HFF-Myc (cell line): Measurements from ENCODE around the gene IRX4.
"Not testable (repeated sequence)": the region's sequence is repeated elsewhere in the genome, so short reads cannot be mapped to it uniquely, and the experiment has no call there.

Experiments used
- DNase-seq: peaks from one replicate; pipeline ENCODE4 v3.0.0-alpha.2; 2011; ENCODE audit warnings: low read depth; ENCODE audit errors: extremely low read depth
- H3K4me3 ChIP-seq: replicated peaks from 2 replicates; pipeline ENCODE4 v1.5.1; 2011; ENCODE audit warnings: low read depth, mild to moderate bottlenecking, control low read depth, low read length
- TF ChIP-seq, protein P1 (sequence below): IDR thresholded peaks from 2 replicates; pipeline ENCODE4 v1.5.1; 2012; ENCODE audit warnings: mild to moderate bottlenecking, low read depth, low read length, control low read depth; ENCODE audit errors: missing control alignments

Gene IRX4

DNA sequence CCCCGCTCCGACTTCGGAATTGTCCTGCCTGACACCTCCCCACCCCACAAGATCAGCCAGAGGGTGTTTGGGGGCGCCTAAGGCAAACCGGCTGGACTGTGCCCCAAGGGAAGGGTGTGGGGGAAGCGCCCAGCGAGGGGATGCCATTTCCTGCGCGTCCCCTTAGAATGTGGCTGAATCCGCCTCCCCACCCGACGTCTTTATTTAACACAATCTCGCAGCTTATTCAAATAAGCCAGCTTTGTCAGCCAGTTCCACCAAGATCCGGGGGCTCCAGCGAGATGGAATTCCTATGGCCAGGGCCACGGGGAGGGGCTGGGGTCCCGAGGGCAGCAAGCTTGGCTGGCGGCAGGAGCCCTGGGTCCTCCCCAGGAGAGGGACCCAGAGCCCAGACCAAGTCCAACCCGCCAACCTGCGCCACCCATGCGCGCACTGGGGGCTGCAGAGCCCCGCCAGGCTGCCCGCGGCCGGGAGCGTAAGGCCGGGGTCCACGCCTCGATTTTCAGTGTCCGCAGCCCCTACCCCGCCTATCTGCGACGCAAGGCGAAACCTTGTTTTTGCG is 7.4 kb downstream of the IRX4 start:
- DNase-seq = no peak
- H3K4me3 ChIP-seq = no peak overlapping the region
- TF ChIP-seq, protein P1, sequence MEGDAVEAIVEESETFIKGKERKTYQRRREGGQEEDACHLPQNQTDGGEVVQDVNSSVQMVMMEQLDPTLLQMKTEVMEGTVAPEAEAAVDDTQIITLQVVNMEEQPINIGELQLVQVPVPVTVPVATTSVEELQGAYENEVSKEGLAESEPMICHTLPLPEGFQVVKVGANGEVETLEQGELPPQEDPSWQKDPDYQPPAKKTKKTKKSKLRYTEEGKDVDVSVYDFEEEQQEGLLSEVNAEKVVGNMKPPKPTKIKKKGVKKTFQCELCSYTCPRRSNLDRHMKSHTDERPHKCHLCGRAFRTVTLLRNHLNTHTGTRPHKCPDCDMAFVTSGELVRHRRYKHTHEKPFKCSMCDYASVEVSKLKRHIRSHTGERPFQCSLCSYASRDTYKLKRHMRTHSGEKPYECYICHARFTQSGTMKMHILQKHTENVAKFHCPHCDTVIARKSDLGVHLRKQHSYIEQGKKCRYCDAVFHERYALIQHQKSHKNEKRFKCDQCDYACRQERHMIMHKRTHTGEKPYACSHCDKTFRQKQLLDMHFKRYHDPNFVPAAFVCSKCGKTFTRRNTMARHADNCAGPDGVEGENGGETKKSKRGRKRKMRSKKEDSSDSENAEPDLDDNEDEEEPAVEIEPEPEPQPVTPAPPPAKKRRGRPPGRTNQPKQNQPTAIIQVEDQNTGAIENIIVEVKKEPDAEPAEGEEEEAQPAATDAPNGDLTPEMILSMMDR = no peak

DNA sequence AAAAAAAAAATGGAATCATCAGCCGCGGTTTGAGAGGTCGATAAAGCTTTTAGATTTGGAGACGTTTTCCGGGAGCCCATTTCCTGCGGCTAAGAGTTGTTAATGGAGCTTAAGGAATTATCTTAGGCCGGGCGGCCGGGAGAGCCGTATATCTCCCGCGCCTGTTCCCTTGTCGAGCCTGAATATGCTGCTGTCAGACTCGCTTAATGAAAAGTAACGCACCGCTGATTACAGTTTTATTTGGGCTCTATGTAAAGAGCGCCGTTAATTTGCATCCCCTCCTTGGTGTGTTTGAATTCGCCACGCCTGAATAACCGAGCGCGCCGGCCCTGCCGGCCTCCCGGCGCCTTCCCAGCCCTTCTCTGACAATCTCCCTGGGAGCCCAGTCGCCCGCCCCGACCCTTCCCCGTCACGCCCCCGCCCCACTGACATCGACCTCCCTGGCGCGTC is 7.9 kb downstream of the IRX4 start:
- TF ChIP-seq, protein P1 = no peak
- no peak for DNase-seq
- H3K4me3 ChIP-seq = no peak overlapping the region

DNA sequence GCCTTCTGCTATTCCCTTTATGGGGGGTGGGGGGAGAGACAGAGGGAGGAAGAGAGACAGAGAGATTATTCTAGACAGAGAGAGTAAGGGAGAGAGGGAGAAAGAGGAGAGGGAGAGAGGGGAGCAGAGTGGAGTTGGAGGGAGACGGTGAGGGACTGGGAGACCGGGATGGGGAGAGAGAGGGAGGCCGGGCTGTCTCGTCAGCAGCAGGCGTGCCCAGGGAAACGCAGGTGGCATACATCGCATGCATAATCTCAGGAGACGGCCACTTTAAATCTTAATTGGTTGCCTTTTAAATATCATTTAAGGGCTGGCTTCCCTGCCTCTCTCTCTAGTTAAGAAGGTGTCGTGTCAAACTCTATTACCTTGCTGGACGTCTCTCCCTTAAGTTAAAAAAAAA is 8.4 kb downstream of the IRX4 start:
- no peak overlapping the region for H3K4me3 ChIP-seq
- no peak for DNase-seq
- TF ChIP-seq, protein P1 = no peak

DNA sequence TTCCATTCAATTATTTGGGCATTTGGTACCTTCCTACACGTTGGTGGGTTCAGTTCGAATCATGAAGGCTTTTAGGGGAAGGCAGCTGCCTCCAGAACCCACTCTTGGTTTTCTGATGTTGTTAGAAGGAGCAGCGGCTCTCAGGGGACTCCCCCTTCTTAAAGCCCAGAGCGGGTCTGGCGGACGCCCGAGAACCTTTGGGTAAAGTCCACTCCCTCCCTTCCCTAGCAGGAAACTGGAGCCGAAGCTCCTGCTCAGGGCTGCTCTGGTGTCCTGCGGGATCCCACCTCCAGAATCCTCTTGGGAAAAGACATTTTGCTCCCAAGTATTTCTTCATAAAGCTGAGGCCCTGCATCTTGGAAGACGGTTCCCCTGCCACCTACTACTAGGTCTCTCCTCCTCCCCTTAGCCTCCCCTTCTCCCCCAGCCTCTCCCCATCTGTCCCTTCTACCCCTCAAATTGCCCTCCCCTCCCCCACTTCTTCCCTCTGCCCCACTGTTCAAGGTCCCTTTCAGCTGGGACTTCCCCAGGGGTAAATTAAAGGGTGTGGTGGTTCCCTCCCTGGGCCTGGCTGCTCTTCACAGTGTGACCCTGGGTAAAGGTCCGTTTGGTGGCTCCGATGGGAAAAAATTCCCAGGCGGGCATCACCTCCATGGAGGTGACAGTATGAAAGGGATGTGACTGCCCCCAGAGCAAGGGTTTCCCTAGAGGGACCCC is 9.3 kb downstream of the IRX4 start:
- TF ChIP-seq, protein P1 = no peak
- no peak overlapping the region for H3K4me3 ChIP-seq
- no peak for DNase-seq

DNA sequence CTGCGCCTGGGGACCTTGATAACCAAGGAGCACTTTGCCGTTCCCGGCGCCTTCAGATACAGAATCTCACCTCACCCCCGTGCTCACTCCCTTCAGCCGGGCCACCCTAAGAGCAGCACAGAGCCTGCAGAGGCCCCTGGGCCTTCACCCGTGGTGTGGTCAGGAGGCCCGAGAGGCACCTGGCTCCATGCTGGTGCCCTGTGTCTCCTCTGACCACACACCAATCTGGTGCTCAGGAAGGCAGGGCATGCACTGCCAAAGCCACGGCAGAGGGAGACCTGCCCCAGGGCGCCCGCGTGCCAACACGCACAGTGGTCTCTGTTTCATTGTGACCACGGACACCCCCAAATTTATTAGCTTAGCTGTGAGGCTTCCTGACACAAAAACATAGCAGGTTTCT is 11.3 kb downstream of the IRX4 start:
- DNase-seq = no peak
- no peak overlapping the region for H3K4me3 ChIP-seq
- TF ChIP-seq, protein P1 = no peak

DNA sequence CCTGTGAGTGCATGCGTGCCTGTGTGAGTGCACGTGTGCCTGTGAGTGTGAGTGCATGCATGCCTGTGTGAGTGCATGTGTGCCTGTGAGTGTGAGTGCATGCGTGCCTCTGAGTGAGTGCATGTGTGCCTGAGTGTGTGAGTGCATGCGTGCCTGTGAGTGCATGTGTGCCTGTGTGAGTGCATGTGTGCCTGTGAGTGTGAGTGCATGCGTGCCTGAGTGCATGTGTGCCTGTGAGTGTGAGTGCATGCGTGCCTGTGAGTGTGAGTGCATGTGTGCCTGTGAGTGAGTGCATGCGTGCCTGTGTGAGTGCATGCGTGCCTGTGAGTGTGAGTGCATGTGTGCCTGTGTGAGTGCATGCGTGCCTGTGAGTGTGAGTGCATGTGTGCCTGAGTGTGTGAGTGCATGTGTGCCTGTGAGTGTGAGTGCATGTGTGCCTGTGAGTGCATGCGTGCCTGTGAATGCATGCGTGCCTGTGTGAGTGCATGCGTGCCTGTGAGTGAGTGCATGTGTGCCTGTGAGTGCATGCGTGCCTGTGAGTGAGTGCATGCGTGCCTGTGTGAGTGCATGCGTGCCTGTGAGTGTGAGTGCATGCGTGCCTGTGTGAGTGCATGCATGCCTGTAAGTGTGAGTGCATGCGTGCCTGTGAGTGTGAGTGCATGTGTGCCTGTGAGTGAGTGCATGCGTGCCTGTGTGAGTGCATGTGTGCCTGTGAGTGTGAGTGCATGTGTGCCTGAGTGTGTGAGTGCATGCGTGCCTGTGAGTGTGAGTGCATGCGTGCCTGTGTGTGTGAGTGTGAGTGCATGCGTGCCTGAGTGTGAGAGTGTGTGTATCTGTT is 12.1 kb downstream of the IRX4 start:
- not testable (repeated sequence) for H3K4me3 ChIP-seq, DNase-seq

DNA sequence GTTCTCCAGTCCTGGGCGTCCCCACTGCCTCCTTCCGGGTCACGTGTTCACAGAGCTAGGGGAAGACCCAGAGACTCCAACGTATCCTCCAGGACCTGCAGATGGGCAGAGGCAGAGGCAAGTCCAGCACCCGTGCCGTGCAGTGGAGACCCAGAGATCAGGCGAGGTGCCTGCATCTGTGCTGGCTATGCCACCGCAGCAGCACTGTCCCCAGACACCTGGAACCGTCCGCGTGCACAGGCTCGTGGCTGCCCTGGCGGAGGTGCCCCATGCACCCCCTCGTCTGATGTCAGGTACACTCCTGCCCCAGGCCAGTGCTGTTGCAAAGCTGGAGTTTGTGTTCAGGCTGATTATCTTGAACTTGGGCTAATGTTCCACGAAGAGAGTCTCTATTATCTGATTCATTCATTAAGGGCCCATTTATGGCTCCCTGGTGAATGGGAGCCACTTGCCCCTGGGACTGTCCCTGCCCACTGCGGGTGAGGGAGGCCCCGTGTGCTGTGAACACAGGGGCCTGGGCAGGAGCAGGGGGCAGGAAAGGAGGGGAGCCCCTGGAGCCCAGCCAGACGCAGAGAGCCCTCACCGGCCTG is 13.7 kb downstream of the IRX4 start:
- TF ChIP-seq, protein P1 = no peak
- no peak overlapping the region for H3K4me3 ChIP-seq
- DNase-seq = no peak
